Spleen (tissue), 11 donors: ENCODE measurements around the gene ACSL5. TPM values are rescaled to one million over a fixed set of nuclear protein-coding genes. Genes with fewer than 3 reads are reported as not detected.

Experiments used
- DNase-seq: peaks from one replicate; pipeline ENCODE4 v3.0.0-alpha.2; 2020
- H3K27ac ChIP-seq, 8 donors: fragments of 200-600 bp; sonication (generic) in 7 of 8; 1 replicate in 4 of 8; 2 replicates in 4 of 8; pipeline versions ENCODE4 v1.5.0 to v1.8.0; 2016 to 2021; ENCODE audit warnings: inconsistent platforms in 4 of 8, mild to moderate bottlenecking in 4 of 8, moderate library complexity in 1 of 8
- H3K27me3 ChIP-seq, 7 donors: fragments of 200-600 bp; sonication (generic) in 6 of 7; replicated peaks in 1 of 7; 1 replicate in 4 of 7; 2 replicates in 3 of 7; pipeline versions ENCODE4 v1.5.0 to v1.8.0; 2016 to 2021; ENCODE audit warnings: inconsistent platforms in 3 of 7, mild to moderate bottlenecking in 1 of 7
- H3K36me3 ChIP-seq, 6 donors: fragments of 200-600 bp; sonication (generic) in 5 of 6; 1 replicate in 4 of 6; 2 replicates in 2 of 6; pipeline versions ENCODE4 v1.5.0 to v1.8.0; 2016 to 2021; ENCODE audit warnings: inconsistent platforms in 2 of 6
- H3K4me1 ChIP-seq, 6 donors: fragments of 200-600 bp; sonication (generic) in 5 of 6; 1 replicate in 3 of 6; 2 replicates in 3 of 6; pipeline versions ENCODE4 v1.5.0 to v1.8.0; 2016 to 2021; ENCODE audit warnings: inconsistent platforms in 3 of 6
- H3K4me3 ChIP-seq, 8 donors: fragments of 200-600 bp; sonication (generic) in 7 of 8; 1 replicate in 4 of 8; 2 replicates in 4 of 8; pipeline versions ENCODE4 v1.5.0 to v1.8.0; 2016 to 2021; ENCODE audit warnings: inconsistent platforms in 4 of 8, mild to moderate bottlenecking in 4 of 8, moderate library complexity in 2 of 8
- H3K9me3 ChIP-seq, 8 donors: fragments of 200-600 bp; sonication (generic) in 7 of 8; 1 replicate in 4 of 8; 2 replicates in 4 of 8; pipeline versions ENCODE4 v1.5.0 to v1.8.0; 2016 to 2021; ENCODE audit warnings: inconsistent platforms in 4 of 8
- POLR2A ChIP-seq, 3 donors: fragments of 450-650 bp; IDR thresholded peaks; one replicate each; pipeline ENCODE4 v1.5.1; 2017; ENCODE audit warnings: antibody characterized with exemption in 3 of 3, mild to moderate bottlenecking in 1 of 3
- POLR2AphosphoS5 ChIP-seq, 3 donors: sonication (generic); formaldehyde crosslinking; IDR thresholded peaks; one replicate each; pipeline ENCODE4 v1.5.1; 2017; ENCODE audit warnings: antibody characterized with exemption in 3 of 3
- WGBS, 5 donors: extraction: QIAGEN DNeasy Blood & Tissue Kit in 3 of 5; methylation state at CpG; one replicate each; pipeline versions ENCODE4 v1.1.5 to v1.1.7; 2013 to 2018; 5-methylcytosine and 5-hydroxymethylcytosine counted together
- intact Hi-C: fragments of 100-400 bp; cut with DNase I; formaldehyde crosslinking; loops from one replicate; pipeline ENCODE4 v1.15.0; 2023; ENCODE audit warnings: low total_unique reads
- polyA plus RNA-seq, 3 donors: library from polyadenylated mRNA; stranded (reverse); fragments of 200-250 nt; gene quantifications; one replicate each; pipeline ENCODE4 v1.2.1, GENCODE V29; 2013
- total RNA-seq, 7 donors: library from RNA; depleted of rRNA in 3 of 7; stranded (reverse); fragments of >200 nt in 3 of 7; fragmentation: NEBNext Ultra II Directional in 4 of 7; extraction: Animal tissue kit (Norgen Biotek cat#: 25700) in 4 of 7; gene quantifications; one replicate each; pipeline versions ENCODE4 v1.1.0 to v1.2.1, GENCODE V29; 2016 to 2021
- TF ChIP-seq, protein P1 (sequence below), 11 experiments: fragments of 200-600 bp in 7 of 11; fragments of 450-650 bp in 4 of 11; sonication (generic) in 4 of 11; IDR thresholded peaks in 8 of 11; conservative IDR thresholded peaks in 3 of 11; 1 replicate in 7 of 11; 2 replicates in 4 of 11; pipeline versions ENCODE4 v1.4.0 to v1.8.0; 2016 to 2021; ENCODE audit warnings: antibody characterized with exemption in 11 of 11, inconsistent platforms in 4 of 11, mild to moderate bottlenecking in 1 of 11
- donor health status: healthy with polysubstance abuse.
- donor health status: DM: no; HTN: no; CAD: no; lungs with moderate emphysema.
- donor health status: DM: no; HTN: no; CAD: no.
- donor health status: Bipolar disorder and iron deficiency.
- donor health status: healthy.
- donor health status: DM: no; HTN: no; CAD: no.
- donor health status: DM: yes; HTN: yes; CAD: no.

Gene ACSL5
- total and polyA plus RNA-seq, 10 donors = 18.6 to 49.4 (median 42.8) TPM

DNA sequence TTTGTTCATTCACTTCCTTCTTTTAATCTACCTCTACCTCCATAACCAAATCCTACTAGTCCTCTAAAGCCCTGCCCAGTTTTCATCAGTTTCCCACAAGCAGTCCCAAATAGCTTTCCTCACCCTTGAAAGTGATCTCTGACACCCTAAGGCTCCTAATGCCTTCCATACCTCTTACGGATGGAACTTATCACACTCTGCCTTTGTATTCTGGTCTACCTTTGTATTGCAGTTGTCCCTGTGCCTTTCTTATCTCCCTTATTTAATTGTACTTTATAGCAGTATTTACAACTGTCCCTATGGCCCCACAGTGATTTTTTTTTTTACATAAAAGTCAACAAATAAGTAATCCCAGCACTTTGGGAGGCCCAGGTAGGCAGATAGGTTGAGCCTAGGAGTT, 33.8 kb downstream of the ACSL5 start:
- no peak for DNase-seq
- intact Hi-C loops = no loop called here
- 96 to 100% (median 97%) methylated on average over 1 of the region's 1 CpG for WGBS, 5 donors
- Histone ChIP-seq H3K4me1 (no peaks in the 10 kb centered on the region), H3K4me3 (no peak overlapping the region), H3K9me3 (no peaks in the 10 kb centered on the region), H3K27me3 (no peaks in the 10 kb centered on the region), H3K27ac (no peak overlapping the region), H3K36me3 (peaks cover 3 to 100% (median 87%) of the 10 kb centered on the region in 6 donors)
- TF ChIP-seq POLR2AphosphoS5 (IDR thresholded peaks at IDR 0.05) = no peak
- TF ChIP-seq, protein P1, sequence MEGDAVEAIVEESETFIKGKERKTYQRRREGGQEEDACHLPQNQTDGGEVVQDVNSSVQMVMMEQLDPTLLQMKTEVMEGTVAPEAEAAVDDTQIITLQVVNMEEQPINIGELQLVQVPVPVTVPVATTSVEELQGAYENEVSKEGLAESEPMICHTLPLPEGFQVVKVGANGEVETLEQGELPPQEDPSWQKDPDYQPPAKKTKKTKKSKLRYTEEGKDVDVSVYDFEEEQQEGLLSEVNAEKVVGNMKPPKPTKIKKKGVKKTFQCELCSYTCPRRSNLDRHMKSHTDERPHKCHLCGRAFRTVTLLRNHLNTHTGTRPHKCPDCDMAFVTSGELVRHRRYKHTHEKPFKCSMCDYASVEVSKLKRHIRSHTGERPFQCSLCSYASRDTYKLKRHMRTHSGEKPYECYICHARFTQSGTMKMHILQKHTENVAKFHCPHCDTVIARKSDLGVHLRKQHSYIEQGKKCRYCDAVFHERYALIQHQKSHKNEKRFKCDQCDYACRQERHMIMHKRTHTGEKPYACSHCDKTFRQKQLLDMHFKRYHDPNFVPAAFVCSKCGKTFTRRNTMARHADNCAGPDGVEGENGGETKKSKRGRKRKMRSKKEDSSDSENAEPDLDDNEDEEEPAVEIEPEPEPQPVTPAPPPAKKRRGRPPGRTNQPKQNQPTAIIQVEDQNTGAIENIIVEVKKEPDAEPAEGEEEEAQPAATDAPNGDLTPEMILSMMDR (IDR thresholded peaks at IDR 0.05 in 8 of 11, conservative IDR thresholded peaks at IDR 0.05 in 3 of 11) = no peak
- TF ChIP-seq POLR2A (IDR thresholded peaks at IDR 0.05) = no peak

DNA sequence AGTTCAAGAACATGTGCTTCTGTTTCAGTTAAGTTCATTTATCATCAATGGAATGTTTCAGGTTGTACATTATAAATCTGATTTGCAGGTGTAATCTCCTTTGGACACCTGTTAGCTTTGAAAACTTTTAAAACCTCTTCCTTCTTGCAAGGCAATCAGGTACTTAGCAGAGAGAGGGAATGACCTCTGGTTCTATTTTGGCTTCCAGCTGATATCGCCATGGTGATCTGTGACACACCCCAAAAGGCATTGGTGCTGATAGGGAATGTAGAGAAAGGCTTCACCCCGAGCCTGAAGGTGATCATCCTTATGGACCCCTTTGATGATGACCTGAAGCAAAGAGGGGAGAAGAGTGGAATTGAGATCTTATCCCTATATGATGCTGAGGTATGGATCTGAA, 35.4 kb downstream of the ACSL5 start:
- intact Hi-C loops = no loop called here
- Histone ChIP-seq H3K27me3 (no peaks in the 10 kb centered on the region), H3K4me1 (no peaks in the 10 kb centered on the region), H3K27ac (no peak overlapping the region), H3K4me3 (no peak overlapping the region), H3K9me3 (no peaks in the 10 kb centered on the region), H3K36me3 (peaks cover 0 to 100% (median 88%) of the 10 kb centered on the region in 6 donors)
- TF ChIP-seq POLR2AphosphoS5 (IDR thresholded peaks at IDR 0.05) = no peak
- no peak for TF ChIP-seq POLR2A (IDR thresholded peaks at IDR 0.05)
- TF ChIP-seq, protein P1 (IDR thresholded peaks at IDR 0.05 in 8 of 11, conservative IDR thresholded peaks at IDR 0.05 in 3 of 11) = no peak
- no peak for DNase-seq
- WGBS, 5 donors = 91 to 97% (median 92%) methylated on average over 2 of the region's 2 CpGs

DNA sequence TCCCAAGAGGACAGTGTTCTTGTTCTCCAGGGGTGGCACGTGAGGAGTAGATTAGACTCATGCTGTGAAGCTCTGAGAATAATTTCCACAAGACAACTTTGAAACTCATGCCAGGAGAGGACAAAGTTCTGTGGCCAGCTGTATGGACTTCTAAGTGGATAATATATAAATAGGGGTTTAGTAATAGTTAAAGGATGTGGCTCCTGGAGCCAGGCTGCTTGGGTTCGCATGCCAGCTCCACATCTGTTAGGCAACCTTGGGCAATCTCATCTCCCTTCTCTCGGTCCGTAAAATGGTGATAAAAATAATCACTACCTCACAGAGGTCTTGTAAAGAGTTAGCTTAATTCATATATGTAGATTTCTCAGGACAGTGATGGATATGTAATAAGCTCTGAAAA, 35.8 kb downstream of the ACSL5 start:
- peaks cover 0 to 100% (median 85%) of the 10 kb centered on the region in 6 donors for H3K36me3 ChIP-seq
- no peaks in the 10 kb centered on the region for H3K9me3 ChIP-seq
- no peak overlapping the region for H3K4me3 ChIP-seq
- intact Hi-C loops = no loop called here
- no peak for DNase-seq
- TF ChIP-seq POLR2AphosphoS5 (IDR thresholded peaks at IDR 0.05) (no peak), POLR2A (IDR thresholded peaks at IDR 0.05) (no peak)
- TF ChIP-seq, protein P1 (IDR thresholded peaks at IDR 0.05 in 8 of 11, conservative IDR thresholded peaks at IDR 0.05 in 3 of 11) = no peak
- no peaks in the 10 kb centered on the region for H3K27me3 ChIP-seq
- WGBS, 5 donors = 80 to 94% (median 82%) methylated on average over 4 of the region's 4 CpGs
- H3K27ac ChIP-seq = no peak overlapping the region
- H3K4me1 ChIP-seq = no peaks in the 10 kb centered on the region

DNA sequence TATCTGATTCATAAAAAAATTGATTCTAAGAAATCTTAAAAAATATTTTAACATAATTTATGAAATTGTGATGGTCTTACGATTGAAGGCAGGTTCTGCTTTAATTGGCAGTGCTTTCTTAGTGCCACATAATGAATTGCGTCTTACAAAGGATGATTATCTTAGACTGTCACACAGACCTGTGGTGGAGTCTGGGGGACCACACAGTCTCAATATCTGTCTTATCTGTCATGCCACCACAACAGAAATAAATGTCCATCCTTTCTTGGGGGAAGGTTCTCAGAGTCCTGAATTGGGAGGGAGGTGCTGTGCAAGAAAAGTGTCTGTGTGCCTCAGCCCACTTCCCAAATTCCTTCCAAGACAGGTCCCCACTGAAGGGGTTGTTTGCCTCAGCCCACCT, 38.8 kb downstream of the ACSL5 start:
- peaks cover 0 to 100% (median 81%) of the 10 kb centered on the region in 6 donors for H3K36me3 ChIP-seq
- intact Hi-C loops = no loop called here
- 97 to 100% (median 99%) methylated on average over 2 of the region's 2 CpGs for WGBS, 5 donors

More for the DNA sequence above, 38.8 kb downstream of the ACSL5 start:
- Histone ChIP-seq H3K27ac (no peak overlapping the region), H3K27me3 (no peaks in the 10 kb centered on the region), H3K4me3 (no peak overlapping the region), H3K4me1 (no peaks in the 10 kb centered on the region), H3K9me3 (no peaks in the 10 kb centered on the region)
- TF ChIP-seq POLR2AphosphoS5 (IDR thresholded peaks at IDR 0.05) (no peak), POLR2A (IDR thresholded peaks at IDR 0.05) (no peak)
- TF ChIP-seq, protein P1 (IDR thresholded peaks at IDR 0.05 in 8 of 11, conservative IDR thresholded peaks at IDR 0.05 in 3 of 11) = no peak
- no peak for DNase-seq
